ENCODE data around the gene ARGLU1.

- no peak for TF ChIP-seq CTCF (IDR thresholded peaks at IDR 0.05)
- TF ChIP-seq ZFX (IDR thresholded peaks at IDR 0.05; ENCODE audit: borderline replicate concordance), result no peak
Measured at GRCh38 chr13:106492588-106493475, 75.1 kb downstream of the ARGLU1 start.

Measured in 22Rv1 (cell line).